Fibroblast of pulmonary artery (primary cell): ENCODE results near the gene PYY.

Source experiments
- DNase-seq: peaks from one replicate; pipeline ENCODE4 v3.0.0-alpha.2; 2010; ENCODE audit warnings: low read depth
- H3K4me3 ChIP-seq: replicated peaks from 2 replicates; pipeline ENCODE4 v1.5.1; 2011; ENCODE audit warnings: low read depth, mild to moderate bottlenecking, control low read depth, low read length, moderate library complexity
- CTCF ChIP-seq: IDR thresholded peaks from 2 replicates; pipeline ENCODE4 v1.5.1; 2011; ENCODE audit warnings: mild to moderate bottlenecking, control low read depth, low read length, inconsistent platforms; ENCODE audit errors: missing control alignments

The PYY gene

GRCh38 chr17:43956222-43956621 lies 2.5 kb upstream of the PYY start:
- DNase-seq, result no peak
- TF ChIP-seq CTCF, result no peak
- H3K4me3 ChIP-seq, result no peak overlapping the region

DNA sequence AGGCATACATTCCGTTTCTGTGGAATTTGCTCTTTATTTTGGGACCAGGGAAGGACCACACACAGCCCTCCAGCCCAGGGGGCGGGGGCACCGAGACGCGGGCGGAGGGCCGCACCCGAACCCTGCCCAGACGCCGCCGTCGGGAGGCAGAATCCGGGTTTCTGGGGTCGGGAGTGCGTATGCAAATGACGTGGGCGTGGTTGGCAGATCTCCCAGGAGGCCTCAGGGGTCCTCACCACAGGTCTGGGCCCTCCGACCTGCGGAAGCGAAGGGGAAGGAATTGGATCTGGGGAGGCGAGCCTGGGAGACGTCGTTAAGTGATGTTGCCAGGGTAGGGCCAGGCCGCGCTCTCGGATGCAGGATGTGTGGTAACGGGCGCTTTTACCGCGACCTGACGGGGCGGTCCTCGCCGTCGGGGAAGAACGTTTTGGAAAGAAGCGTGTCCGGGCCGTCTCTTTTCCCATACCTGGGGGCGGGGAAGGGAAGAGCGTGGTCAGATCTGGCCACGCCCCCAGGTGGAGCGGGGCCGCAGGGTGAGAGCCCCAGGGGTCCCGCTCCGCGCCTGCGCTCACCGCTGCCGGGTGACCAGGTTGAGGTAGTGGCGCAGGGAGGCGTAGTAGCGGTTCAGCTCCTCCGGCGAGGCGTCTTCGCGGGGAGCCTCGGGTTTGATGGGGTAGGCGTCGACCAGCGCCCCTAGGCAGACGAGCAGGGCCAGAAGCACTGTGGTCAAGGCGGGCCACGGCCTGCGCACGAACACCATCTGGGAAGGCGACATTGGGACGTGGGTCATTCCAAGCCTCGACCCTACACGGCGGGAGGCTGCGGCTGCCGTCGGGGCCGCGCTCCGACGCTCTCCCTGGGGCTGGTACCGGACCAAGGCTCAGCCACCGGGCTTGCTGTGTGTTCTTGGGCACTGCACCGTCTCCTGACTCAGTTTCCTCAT lies 745 bp downstream of the PYY start:
- no peak for TF ChIP-seq CTCF

GRCh38 chr17:43952351-43952723 lies 1.4 kb downstream of the PYY start:
- DNase-seq, result no peak
- no peak for TF ChIP-seq CTCF
- no peak overlapping the region for H3K4me3 ChIP-seq

More for the DNA sequence above, 745 bp downstream of the PYY start:
- no peak overlapping the region for H3K4me3 ChIP-seq
- no peak for DNase-seq

DNA sequence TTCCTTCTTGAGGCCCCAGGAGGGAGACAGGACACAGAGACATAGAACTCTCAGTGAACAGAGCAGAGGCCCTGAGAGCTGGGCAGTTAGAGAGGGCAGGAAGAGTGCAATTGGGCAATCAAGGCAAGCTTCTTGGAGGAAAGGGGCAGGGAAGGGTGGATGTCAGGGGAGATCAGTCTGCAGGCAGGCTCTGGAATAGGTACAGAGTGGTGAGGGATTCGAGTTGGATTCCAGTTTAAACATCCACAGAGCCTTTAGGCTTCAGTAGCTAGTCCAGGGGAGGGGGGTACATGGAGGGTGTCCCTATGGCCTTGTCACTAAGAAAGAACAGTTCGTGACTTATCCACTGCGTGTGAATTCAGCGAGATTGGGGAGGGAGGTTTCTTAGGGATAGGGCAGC lies 2.0 kb downstream of the PYY start:
- TF ChIP-seq CTCF, result no peak
- H3K4me3 ChIP-seq, result no peak overlapping the region
- DNase-seq, result no peak

GRCh38 chr17:43950554-43950953 lies 3.2 kb downstream of the PYY start:
- no peak for DNase-seq
- TF ChIP-seq CTCF, result no peak
- no peak overlapping the region for H3K4me3 ChIP-seq

GRCh38 chr17:43949781-43950180 lies 4.0 kb downstream of the PYY start:
- no peak for DNase-seq
- no peak for TF ChIP-seq CTCF
- H3K4me3 ChIP-seq, result no peak overlapping the region

GRCh38 chr17:43946781-43947180 lies 7.0 kb downstream of the PYY start:
- no peak overlapping the region for H3K4me3 ChIP-seq
- no peak for TF ChIP-seq CTCF
- DNase-seq, result no peak
